Ishikawa (cell line): ENCODE results near the gene MAPKBP1.

Source experiments
- CEBPB ChIP-seq: IDR thresholded peaks from 2 replicates; pipeline ENCODE4 v1.6.1; 2012
- CREB1 ChIP-seq: IDR thresholded peaks from 2 replicates; pipeline ENCODE4 v1.6.1; 2012; ENCODE audit warnings: low read depth
- EGR1 ChIP-seq: IDR thresholded peaks from 2 replicates; pipeline ENCODE4 v1.6.1; 2012
- EP300 ChIP-seq: IDR thresholded peaks from 2 replicates; pipeline ENCODE4 v1.6.1; 2012; ENCODE audit warnings: borderline replicate concordance
- FOXM1 ChIP-seq: IDR thresholded peaks from 2 replicates; pipeline ENCODE4 v1.6.1; 2012; ENCODE audit warnings: low read depth, borderline replicate concordance
- NFIC ChIP-seq: IDR thresholded peaks from 2 replicates; pipeline ENCODE4 v1.6.1; 2012
- RAD21 ChIP-seq: IDR thresholded peaks from 2 replicates; pipeline ENCODE4 v1.6.1; 2012; ENCODE audit warnings: low read depth
- TAF1 ChIP-seq: IDR thresholded peaks from 2 replicates; pipeline ENCODE4 v1.6.1; 2012; ENCODE audit warnings: low read depth, mild to moderate bottlenecking
- TCF12 ChIP-seq: IDR thresholded peaks from 2 replicates; pipeline ENCODE4 v1.6.1; 2012; ENCODE audit warnings: low read depth
- TEAD4 ChIP-seq: IDR thresholded peaks from 2 replicates; pipeline ENCODE4 v1.6.1; 2012
- YY1 ChIP-seq: IDR thresholded peaks from 2 replicates; pipeline ENCODE4 v1.6.1; 2012; ENCODE audit warnings: low read depth
- ZBTB7A ChIP-seq: IDR thresholded peaks from 2 replicates; pipeline ENCODE4 v1.6.1; 2012; ENCODE audit warnings: low read depth
- TF ChIP-seq, protein P1 (sequence below): IDR thresholded peaks from 2 replicates; pipeline ENCODE4 v1.6.1; 2012
- TF ChIP-seq, protein P2 (sequence below): IDR thresholded peaks from 2 replicates; pipeline ENCODE4 v1.6.1; 2012
- TF ChIP-seq, protein P3 (sequence below): IDR thresholded peaks from 2 replicates; pipeline ENCODE4 v1.6.1; 2012; ENCODE audit warnings: low read depth, mild to moderate bottlenecking

Gene MAPKBP1

DNA sequence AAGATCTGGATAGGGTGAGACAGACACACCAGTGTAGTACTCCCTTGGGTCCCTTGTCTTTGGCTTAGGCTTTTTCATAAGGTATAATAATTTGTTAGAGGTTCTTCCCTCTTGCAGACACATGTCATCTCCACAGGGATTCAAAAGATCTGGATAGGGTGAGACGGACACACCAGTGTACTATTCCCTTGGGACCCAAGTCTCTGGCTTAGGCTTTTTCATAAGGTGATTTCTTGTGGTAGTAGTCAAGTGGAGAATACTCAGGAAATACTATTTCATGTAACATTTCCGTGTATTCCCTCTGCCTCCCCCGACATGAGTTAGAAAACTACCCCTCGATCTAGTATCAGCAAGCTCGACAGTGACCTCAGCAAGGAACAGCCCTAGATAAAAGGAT, 954 bp upstream of the MAPKBP1 start:
- TF ChIP-seq EP300 (no peak), ZBTB7A (no peak), YY1 (no peak), FOXM1 (no peak)
- TF ChIP-seq, protein P1, sequence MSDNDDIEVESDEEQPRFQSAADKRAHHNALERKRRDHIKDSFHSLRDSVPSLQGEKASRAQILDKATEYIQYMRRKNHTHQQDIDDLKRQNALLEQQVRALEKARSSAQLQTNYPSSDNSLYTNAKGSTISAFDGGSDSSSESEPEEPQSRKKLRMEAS = no peak

DNA sequence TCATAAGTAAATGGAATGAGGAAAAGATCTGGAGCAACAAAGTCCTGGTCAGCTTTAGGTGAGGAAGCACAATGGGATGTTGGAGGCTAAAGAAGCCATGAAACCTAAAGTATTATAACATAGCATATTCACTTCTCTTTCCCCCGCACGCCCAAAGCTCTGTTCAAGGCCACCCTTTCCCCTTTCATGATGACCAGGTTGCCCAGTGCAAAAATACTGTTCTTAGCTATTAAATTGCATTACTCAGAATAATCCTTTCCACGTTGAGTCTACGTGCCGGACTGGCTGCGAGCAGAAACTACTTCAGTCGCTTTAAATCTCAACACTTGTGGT, 589 bp upstream of the MAPKBP1 start:
- TF ChIP-seq, protein P2, sequence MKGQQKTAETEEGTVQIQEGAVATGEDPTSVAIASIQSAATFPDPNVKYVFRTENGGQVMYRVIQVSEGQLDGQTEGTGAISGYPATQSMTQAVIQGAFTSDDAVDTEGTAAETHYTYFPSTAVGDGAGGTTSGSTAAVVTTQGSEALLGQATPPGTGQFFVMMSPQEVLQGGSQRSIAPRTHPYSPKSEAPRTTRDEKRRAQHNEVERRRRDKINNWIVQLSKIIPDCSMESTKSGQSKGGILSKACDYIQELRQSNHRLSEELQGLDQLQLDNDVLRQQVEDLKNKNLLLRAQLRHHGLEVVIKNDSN = no peak
- TF ChIP-seq EP300 (no peak), TEAD4 (no peak), TCF12 (no peak), CREB1 (no peak), RAD21 (no peak), FOXM1 (no peak), CEBPB (no peak), TAF1 (no peak)
- TF ChIP-seq, protein P1 = no peak
- TF ChIP-seq, protein P3, sequence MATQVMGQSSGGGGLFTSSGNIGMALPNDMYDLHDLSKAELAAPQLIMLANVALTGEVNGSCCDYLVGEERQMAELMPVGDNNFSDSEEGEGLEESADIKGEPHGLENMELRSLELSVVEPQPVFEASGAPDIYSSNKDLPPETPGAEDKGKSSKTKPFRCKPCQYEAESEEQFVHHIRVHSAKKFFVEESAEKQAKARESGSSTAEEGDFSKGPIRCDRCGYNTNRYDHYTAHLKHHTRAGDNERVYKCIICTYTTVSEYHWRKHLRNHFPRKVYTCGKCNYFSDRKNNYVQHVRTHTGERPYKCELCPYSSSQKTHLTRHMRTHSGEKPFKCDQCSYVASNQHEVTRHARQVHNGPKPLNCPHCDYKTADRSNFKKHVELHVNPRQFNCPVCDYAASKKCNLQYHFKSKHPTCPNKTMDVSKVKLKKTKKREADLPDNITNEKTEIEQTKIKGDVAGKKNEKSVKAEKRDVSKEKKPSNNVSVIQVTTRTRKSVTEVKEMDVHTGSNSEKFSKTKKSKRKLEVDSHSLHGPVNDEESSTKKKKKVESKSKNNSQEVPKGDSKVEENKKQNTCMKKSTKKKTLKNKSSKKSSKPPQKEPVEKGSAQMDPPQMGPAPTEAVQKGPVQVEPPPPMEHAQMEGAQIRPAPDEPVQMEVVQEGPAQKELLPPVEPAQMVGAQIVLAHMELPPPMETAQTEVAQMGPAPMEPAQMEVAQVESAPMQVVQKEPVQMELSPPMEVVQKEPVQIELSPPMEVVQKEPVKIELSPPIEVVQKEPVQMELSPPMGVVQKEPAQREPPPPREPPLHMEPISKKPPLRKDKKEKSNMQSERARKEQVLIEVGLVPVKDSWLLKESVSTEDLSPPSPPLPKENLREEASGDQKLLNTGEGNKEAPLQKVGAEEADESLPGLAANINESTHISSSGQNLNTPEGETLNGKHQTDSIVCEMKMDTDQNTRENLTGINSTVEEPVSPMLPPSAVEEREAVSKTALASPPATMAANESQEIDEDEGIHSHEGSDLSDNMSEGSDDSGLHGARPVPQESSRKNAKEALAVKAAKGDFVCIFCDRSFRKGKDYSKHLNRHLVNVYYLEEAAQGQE = no peak

DNA sequence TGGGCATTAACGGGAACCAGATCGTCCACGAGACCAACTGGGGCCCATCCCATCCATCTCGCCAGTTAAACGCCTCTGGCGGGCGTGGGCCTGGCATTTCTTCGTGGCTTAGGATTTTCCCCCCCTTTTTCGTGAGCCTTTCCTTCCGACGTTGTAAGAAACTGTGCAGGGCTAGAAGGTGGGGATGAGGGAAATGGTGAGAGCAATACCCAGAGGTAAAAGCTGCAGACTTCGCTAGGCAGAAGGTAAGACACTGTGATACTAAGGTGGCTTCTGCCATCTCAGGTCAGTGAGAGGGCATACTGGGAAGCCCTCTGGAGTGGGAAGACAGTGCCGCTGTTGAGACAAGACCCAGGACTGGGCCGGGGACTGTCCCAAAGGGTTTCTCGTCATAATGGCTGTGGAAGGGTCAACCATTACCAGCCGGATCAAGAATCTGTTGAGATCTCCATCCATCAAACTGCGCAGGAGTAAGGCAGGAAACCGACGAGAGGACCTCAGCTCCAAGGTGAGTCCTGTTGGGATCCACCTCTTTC, 666 bp downstream of the MAPKBP1 start:
- TF ChIP-seq CEBPB (no peak), EP300 (no peak), TCF12 (no peak), NFIC (no peak), ZBTB7A (no peak), CREB1 (no peak), TAF1 (no peak), EGR1 (no peak), FOXM1 (no peak), RAD21 (no peak), TEAD4 (no peak), YY1 (no peak)
- TF ChIP-seq, protein P3 = no peak
- TF ChIP-seq, protein P2 = no peak
- TF ChIP-seq, protein P1 = no peak

DNA sequence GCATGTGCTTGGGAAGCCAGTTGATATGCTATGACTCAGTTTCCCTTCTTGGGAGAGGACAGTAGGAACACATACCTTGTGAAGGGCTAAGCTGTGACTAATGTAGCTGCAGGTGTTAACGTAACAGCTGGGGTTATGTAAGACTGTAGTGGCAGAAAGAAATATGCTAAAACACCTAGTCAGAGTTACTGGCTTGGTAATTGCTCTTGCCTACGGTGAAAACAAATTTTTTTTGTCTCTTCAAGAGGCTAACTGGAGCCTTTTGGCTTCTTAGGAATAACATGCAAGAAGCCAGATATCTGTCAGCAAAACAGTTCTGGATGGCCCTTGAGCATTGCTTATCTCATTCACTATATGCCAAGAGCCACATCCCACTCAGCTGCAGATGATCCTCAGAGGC, 1.4 kb downstream of the MAPKBP1 start:
- TF ChIP-seq RAD21 (no peak), TEAD4 (no peak), YY1 (no peak), NFIC (no peak), FOXM1 (no peak), EP300 (no peak), TCF12 (no peak), CEBPB (no peak), EGR1 (no peak)
- TF ChIP-seq, protein P1 = no peak
- TF ChIP-seq, protein P3 = no peak
